Liver (tissue), 3 donors: ENCODE measurements around the gene MED14.

ENCODE experiments used
- ATF3 ChIP-seq: IDR thresholded peaks from 2 replicates; pipeline ENCODE4 v1.6.1; 2016; ENCODE audit warnings: antibody characterized with exemption
- GABPA ChIP-seq, 2 donors: IDR thresholded peaks in 1 of 2; conservative IDR thresholded peaks in 1 of 2; 2 replicates each; pipeline ENCODE4 v1.6.1; 2016; ENCODE audit warnings: antibody characterized with exemption in 2 of 2, mild to moderate bottlenecking in 1 of 2, moderate library complexity in 1 of 2
- TF ChIP-seq, protein P1 (sequence below): fragments of 150-350 bp; IDR thresholded peaks from 2 replicates; pipeline ENCODE4 v1.5.1; 2017; ENCODE audit warnings: improper control_type of control experiment, low read depth, low read length; ENCODE audit not compliant: missing input control
- donor health status: healthy.
- donor health status: healthy.

GRCh38 chrX:40780082-40780481 lies 44.7 kb upstream of the MED14 start:
- TF ChIP-seq GABPA (IDR thresholded peaks at IDR 0.05 in 1 of 2, conservative IDR thresholded peaks at IDR 0.05 in 1 of 2): no peak
- TF ChIP-seq, protein P1, sequence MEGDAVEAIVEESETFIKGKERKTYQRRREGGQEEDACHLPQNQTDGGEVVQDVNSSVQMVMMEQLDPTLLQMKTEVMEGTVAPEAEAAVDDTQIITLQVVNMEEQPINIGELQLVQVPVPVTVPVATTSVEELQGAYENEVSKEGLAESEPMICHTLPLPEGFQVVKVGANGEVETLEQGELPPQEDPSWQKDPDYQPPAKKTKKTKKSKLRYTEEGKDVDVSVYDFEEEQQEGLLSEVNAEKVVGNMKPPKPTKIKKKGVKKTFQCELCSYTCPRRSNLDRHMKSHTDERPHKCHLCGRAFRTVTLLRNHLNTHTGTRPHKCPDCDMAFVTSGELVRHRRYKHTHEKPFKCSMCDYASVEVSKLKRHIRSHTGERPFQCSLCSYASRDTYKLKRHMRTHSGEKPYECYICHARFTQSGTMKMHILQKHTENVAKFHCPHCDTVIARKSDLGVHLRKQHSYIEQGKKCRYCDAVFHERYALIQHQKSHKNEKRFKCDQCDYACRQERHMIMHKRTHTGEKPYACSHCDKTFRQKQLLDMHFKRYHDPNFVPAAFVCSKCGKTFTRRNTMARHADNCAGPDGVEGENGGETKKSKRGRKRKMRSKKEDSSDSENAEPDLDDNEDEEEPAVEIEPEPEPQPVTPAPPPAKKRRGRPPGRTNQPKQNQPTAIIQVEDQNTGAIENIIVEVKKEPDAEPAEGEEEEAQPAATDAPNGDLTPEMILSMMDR: no peak
- no peak for TF ChIP-seq ATF3
